Measurements from ENCODE around the gene IDH3B. TPM values are rescaled to one million over a fixed set of nuclear protein-coding genes. Genes with fewer than 3 reads are reported as not detected.
"Not testable (repeated sequence)": the region's sequence is repeated elsewhere in the genome, so short reads cannot be mapped to it uniquely, and the experiment has no call there.

The IDH3B gene
- total and polyA plus RNA-seq, 9 donors: 90.9 to 112 (median 102) TPM

GRCh38 chr20:2695984-2696525, 32.0 kb upstream of the IDH3B start:
- not testable (repeated sequence) for H3K4me1 ChIP-seq (ENCODE audit: control insufficient read depth, insufficient read depth, low read length); H3K27ac ChIP-seq (ENCODE audit: low read length); DNase-seq; H3K36me3 ChIP-seq (ENCODE audit: control insufficient read depth, insufficient read depth, low read length); H3K9me3 ChIP-seq (replicated peaks; ENCODE audit: control insufficient read depth, low read depth, low read length); H3K4me3 ChIP-seq (ENCODE audit: low read length)
- 97% methylated on average over 2 of the region's 12 CpGs for WGBS (ENCODE audit: insufficient coverage)
- peaks cover 60% of the 10 kb centered on the region for H3K27me3 ChIP-seq (ENCODE audit: control insufficient read depth, insufficient read depth, low read length)

- 31% methylated on average over 10 of the region's 13 CpGs for WGBS (ENCODE audit: insufficient coverage)
- Histone ChIP-seq H3K36me3 (ENCODE audit: control insufficient read depth, insufficient read depth, low read length) (no peaks in the 10 kb centered on the region), H3K27me3 (ENCODE audit: control insufficient read depth, insufficient read depth, low read length) (peaks cover 60% of the 10 kb centered on the region), H3K9me3 (replicated peaks; ENCODE audit: control insufficient read depth, low read depth, low read length) (no peaks in the 10 kb centered on the region), H3K4me1 (ENCODE audit: control insufficient read depth, insufficient read depth, low read length) (peaks cover 8% of the 10 kb centered on the region), H3K27ac (ENCODE audit: low read length) (no peak overlapping the region), H3K4me3 (ENCODE audit: low read length) (no peak overlapping the region)
- no peak for DNase-seq
Observed at GRCh38 chr20:2695206-2695983, 31.4 kb upstream of the IDH3B start.

GRCh38 chr20:2694519-2694918, 30.5 kb upstream of the IDH3B start:
- H3K27ac ChIP-seq (ENCODE audit: low read length): no peak overlapping the region
- no peaks in the 10 kb centered on the region for H3K9me3 ChIP-seq (replicated peaks; ENCODE audit: control insufficient read depth, low read depth, low read length)
- whole genome bisulfite sequencing (ENCODE audit: insufficient coverage): 10% methylated on average over 2 of the region's 13 CpGs
- H3K36me3 ChIP-seq (ENCODE audit: control insufficient read depth, insufficient read depth, low read length): no peaks in the 10 kb centered on the region
- peaks cover 67% of the 10 kb centered on the region for H3K27me3 ChIP-seq (ENCODE audit: control insufficient read depth, insufficient read depth, low read length)
- DNase-seq: no peak
- H3K4me1 ChIP-seq (ENCODE audit: control insufficient read depth, insufficient read depth, low read length): peaks cover 8% of the 10 kb centered on the region
- H3K4me3 ChIP-seq (ENCODE audit: low read length): no peak overlapping the region

GRCh38 chr20:2694008-2694471, 30.0 kb upstream of the IDH3B start:
- WGBS (ENCODE audit: insufficient coverage): 2% methylated on average over 16 of the region's 23 CpGs
- Histone ChIP-seq H3K9me3 (replicated peaks; ENCODE audit: control insufficient read depth, low read depth, low read length) (no peaks in the 10 kb centered on the region), H3K4me3 (ENCODE audit: low read length) (no peak overlapping the region), H3K27me3 (ENCODE audit: control insufficient read depth, insufficient read depth, low read length) (peaks cover 70% of the 10 kb centered on the region), H3K4me1 (ENCODE audit: control insufficient read depth, insufficient read depth, low read length) (peaks cover 8% of the 10 kb centered on the region), H3K36me3 (ENCODE audit: control insufficient read depth, insufficient read depth, low read length) (no peaks in the 10 kb centered on the region), H3K27ac (ENCODE audit: low read length) (no peak overlapping the region)
- peak; percentile 46 for DNase-seq

GRCh38 chr20:2693286-2694007, 29.4 kb upstream of the IDH3B start:
- no peaks in the 10 kb centered on the region for H3K36me3 ChIP-seq (ENCODE audit: control insufficient read depth, insufficient read depth, low read length)
- DNase-seq: peak; percentile 48
- peak overlapping the region; percentile 13 for H3K4me3 ChIP-seq (ENCODE audit: low read length)
- peaks cover 8% of the 10 kb centered on the region for H3K4me1 ChIP-seq (ENCODE audit: control insufficient read depth, insufficient read depth, low read length)
- 1% methylated on average over 89 of the region's 89 CpGs for WGBS (ENCODE audit: insufficient coverage)
- H3K9me3 ChIP-seq (replicated peaks; ENCODE audit: control insufficient read depth, low read depth, low read length): no peaks in the 10 kb centered on the region
- peaks cover 70% of the 10 kb centered on the region for H3K27me3 ChIP-seq (ENCODE audit: control insufficient read depth, insufficient read depth, low read length)
- H3K27ac ChIP-seq (ENCODE audit: low read length): no peak overlapping the region

- H3K9me3 ChIP-seq (replicated peaks; ENCODE audit: control insufficient read depth, low read depth, low read length): no peaks in the 10 kb centered on the region
- H3K27me3 ChIP-seq (ENCODE audit: control insufficient read depth, insufficient read depth, low read length): peaks cover 76% of the 10 kb centered on the region
- DNase-seq: no peak
- under 1% methylated on average over 51 of the region's 64 CpGs for WGBS (ENCODE audit: insufficient coverage)
- H3K4me3 ChIP-seq (ENCODE audit: low read length): no peak overlapping the region
- no peaks in the 10 kb centered on the region for H3K36me3 ChIP-seq (ENCODE audit: control insufficient read depth, insufficient read depth, low read length)
- no peak overlapping the region for H3K27ac ChIP-seq (ENCODE audit: low read length)
- peaks cover 8% of the 10 kb centered on the region for H3K4me1 ChIP-seq (ENCODE audit: control insufficient read depth, insufficient read depth, low read length)
Observed at GRCh38 chr20:2692886-2693285, 28.9 kb upstream of the IDH3B start.

GRCh38 chr20:2692036-2692885, 28.2 kb upstream of the IDH3B start, which contains the start of gene EBF4:
EBF4 (plus strand) TSS chr20:2692780; CDS start chr20:2693646, 866 bp downstream.
- Histone ChIP-seq H3K9me3 (replicated peaks; ENCODE audit: control insufficient read depth, low read depth, low read length) (no peaks in the 10 kb centered on the region), H3K4me3 (ENCODE audit: low read length) (peak within 1 kb of the TSS; percentile 38), H3K27ac (ENCODE audit: low read length) (no peak within 1 kb of the TSS), H3K4me1 (ENCODE audit: control insufficient read depth, insufficient read depth, low read length) (peaks cover 8% of the 10 kb centered on the region), H3K27me3 (ENCODE audit: control insufficient read depth, insufficient read depth, low read length) (peaks cover 82% of the 10 kb centered on the region), H3K36me3 (ENCODE audit: control insufficient read depth, insufficient read depth, low read length) (no peaks in the 10 kb centered on the region)
- WGBS (ENCODE audit: insufficient coverage): 1% methylated on average over 91 of the region's 106 CpGs
- peak; percentile 65 for DNase-seq

GRCh38 chr20:2691663-2692035, 27.6 kb upstream of the IDH3B start:
- Histone ChIP-seq H3K27ac (ENCODE audit: low read length) (no peak overlapping the region), H3K4me3 (ENCODE audit: low read length) (no peak overlapping the region), H3K27me3 (ENCODE audit: control insufficient read depth, insufficient read depth, low read length) (peaks cover 83% of the 10 kb centered on the region), H3K9me3 (replicated peaks; ENCODE audit: control insufficient read depth, low read depth, low read length) (no peaks in the 10 kb centered on the region), H3K36me3 (ENCODE audit: control insufficient read depth, insufficient read depth, low read length) (no peaks in the 10 kb centered on the region), H3K4me1 (ENCODE audit: control insufficient read depth, insufficient read depth, low read length) (peaks cover 8% of the 10 kb centered on the region)
- 55% methylated on average over 10 of the region's 10 CpGs for WGBS (ENCODE audit: insufficient coverage)
- no peak for DNase-seq

GRCh38 chr20:2691127-2691526, 27.1 kb upstream of the IDH3B start:
- Histone ChIP-seq H3K4me3 (ENCODE audit: low read length) (no peak overlapping the region), H3K27ac (ENCODE audit: low read length) (no peak overlapping the region), H3K36me3 (ENCODE audit: control insufficient read depth, insufficient read depth, low read length) (no peaks in the 10 kb centered on the region), H3K9me3 (replicated peaks; ENCODE audit: control insufficient read depth, low read depth, low read length) (no peaks in the 10 kb centered on the region), H3K4me1 (ENCODE audit: control insufficient read depth, insufficient read depth, low read length) (peaks cover 8% of the 10 kb centered on the region), H3K27me3 (ENCODE audit: control insufficient read depth, insufficient read depth, low read length) (peaks cover 81% of the 10 kb centered on the region)
- DNase-seq: no peak
- WGBS (ENCODE audit: insufficient coverage): 61% methylated on average over 5 of the region's 8 CpGs

All from muscle of leg (tissue), 11 donors.